Putamen (tissue), 1 donor: ENCODE data around the gene TRIM9.

Experiments
- DNase-seq: peaks from one replicate; pipeline ENCODE4 v3.0.0-alpha.2; 2016; ENCODE audit warnings: low spot score

Gene TRIM9

DNA sequence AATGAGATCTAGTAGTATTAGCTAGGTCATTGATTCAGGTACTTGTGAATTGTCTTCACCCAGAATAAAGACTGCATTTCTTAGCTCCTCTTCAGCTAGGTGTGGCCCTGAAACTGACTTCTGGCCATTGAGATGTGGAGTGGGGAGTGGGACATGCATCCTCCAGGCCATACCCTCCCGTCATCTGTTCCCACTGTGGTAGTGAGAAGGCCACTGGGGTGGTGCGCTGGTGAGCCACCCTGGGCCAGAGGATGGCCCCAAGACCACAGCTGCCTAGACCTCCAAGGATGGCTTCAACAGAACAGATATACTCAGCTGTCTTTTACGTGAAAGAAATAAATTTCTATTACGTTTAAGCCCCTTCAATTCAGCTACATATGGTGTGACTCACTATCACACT is 36.5 kb downstream of the TRIM9 start:
- no peak for DNase-seq

GRCh38 chr14:51056421-51056820 is 38.5 kb downstream of the TRIM9 start:
- DNase-seq, result no peak

DNA sequence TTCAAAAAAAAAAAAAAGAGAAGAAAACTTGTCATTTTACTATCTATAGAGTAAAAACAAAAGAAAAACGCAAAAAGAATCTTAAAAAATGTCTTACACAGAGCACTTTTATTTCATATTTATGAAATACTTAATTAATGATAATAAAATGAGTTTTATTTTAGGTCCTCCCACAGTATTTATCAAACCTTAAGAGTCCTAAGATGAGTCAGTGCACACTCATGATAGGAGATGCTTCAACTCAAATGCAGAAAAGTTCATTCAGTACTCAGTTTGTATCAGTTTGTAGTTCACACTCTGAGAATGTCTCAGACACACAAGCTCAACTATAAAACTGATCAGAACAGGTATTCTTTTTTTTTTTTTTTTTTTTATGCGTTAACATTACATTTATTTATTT is 41.7 kb downstream of the TRIM9 start:
- DNase-seq, result no peak

DNA sequence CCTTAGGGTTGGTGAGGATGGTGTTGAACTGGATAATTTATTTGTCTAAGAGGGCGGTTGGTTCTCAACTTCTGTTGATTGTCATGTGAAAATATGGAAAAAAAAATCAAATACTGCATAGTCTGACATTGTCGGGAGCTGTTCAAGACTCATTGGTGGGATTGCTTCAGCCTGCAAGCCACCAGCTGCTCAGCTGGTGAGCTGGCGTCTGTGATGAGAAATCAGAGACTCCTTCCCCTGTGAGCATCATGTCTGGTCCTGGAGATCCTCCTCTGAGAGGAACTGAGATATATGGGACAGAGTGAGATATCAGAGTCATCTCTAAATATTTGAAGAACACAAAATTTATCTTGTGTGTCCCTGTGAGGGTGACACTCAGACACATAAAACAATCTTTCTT is 49.9 kb downstream of the TRIM9 start:
- DNase-seq, result no peak

DNA sequence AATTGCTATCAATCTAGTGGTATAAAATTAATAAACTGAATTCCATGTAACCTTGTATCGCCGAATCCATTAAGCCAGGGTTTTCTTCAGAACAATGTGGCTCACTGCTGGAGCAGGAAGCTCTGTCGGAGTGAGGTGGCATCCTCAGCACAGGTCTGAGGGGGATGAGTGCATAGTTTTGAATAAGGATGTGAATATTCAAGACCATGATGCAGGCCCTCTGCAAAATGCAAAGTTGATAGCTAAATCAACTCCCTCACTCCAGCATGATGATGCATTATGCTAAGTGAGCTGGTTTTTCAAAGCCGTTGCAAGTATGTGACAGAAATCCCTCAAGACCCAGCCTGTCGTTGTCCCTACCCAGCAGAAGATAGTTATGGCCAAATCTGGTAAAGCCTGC is 53.0 kb downstream of the TRIM9 start:
- DNase-seq, result no peak

DNA sequence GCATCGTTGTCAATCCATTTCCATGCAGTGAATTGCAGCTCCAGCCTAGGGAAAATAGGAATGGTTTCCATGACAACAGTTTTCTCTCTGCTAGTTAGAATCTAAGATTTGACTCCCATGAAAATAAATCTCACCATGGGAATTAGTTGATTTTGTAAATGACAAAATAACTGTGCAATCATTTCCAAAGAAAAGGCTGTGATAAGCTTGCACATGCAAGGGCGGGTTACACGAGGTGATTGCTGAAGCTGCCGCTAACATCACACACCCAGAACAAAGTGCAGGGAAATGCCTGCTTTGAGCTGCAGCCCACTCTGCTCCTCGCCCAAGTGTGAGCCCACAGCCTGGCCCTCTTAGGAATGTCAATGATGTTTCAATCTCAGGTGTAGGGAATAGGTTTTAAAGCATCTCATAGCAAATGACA is 53.8 kb downstream of the TRIM9 start:
- no peak for DNase-seq

- DNase-seq, result no peak
Observed at GRCh38 chr14:51039252-51039651, 55.7 kb downstream of the TRIM9 start.

DNA sequence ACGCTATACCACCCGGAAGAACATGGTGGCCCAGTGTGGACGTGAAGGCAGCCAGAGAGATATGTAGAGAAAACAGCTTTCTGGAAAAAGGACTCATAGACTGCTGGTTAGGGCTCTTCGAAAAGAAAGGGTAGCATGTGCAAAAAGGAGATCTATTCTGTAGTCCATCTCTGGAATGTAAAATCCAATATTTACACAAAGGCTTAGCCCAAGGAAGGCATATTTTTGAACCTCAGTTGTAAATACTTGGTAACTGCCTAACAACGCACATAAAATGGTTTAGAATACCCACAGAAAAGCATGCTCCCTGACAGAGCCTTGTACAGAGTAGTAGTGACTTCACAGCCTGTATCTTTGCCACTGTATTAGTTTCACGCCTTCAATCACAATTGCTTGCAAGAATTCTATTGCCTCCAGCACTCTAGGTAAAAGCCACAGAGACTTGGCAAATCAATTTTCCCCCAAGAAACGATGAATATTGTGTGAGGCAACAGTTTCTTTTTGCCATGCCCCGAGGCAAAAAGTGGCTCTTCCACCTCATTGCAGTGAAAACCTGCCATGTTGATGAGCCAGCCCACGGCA is 59.2 kb downstream of the TRIM9 start:
- no peak for DNase-seq

DNA sequence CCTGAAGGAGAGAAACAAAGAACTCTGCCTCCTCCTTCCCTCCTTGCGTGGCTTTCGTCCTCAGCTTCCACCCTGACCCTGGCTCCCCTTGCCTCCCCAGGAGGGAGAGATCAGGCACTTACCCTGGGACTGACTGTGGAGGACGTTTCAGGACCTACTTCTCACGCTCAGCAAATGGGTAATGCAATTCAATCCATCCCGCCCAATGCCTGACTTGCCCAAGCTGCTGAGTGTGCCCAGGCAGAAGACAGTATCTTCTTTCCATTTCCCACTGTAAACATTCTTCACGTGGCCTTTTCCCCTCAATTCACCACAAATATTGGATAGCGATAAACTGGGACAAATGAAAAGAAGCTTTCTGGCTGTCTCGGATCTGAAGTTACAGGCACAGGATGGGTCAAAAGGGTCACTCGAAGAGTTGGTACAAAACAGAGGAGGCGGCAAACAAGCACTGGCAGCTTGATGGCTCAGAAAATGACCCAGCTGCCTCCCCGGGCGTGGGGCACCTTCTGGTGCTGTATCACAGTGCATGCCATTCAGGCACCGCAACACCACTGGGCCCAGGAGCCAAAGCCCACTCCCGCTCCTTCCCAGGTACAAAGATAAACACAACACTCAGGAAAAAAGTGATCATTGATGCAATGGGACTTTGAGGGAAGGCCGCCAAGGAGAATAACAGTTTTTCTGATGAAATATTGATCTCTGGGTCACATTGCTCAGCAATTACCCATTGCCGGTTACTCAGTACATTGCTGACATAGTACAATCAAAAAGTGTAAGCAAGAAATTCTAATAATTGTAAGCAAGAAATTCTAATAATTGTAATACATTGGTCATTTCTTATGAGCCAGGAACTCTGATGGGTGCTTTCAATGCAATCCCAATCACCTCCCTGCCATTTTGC is 65.8 kb downstream of the TRIM9 start:
- DNase-seq, result no peak

- no peak for DNase-seq
Observed at GRCh38 chr14:51028361-51028760, 66.5 kb downstream of the TRIM9 start.

GRCh38 chr14:51024377-51024776 is 70.5 kb downstream of the TRIM9 start:
- DNase-seq, result no peak

DNA sequence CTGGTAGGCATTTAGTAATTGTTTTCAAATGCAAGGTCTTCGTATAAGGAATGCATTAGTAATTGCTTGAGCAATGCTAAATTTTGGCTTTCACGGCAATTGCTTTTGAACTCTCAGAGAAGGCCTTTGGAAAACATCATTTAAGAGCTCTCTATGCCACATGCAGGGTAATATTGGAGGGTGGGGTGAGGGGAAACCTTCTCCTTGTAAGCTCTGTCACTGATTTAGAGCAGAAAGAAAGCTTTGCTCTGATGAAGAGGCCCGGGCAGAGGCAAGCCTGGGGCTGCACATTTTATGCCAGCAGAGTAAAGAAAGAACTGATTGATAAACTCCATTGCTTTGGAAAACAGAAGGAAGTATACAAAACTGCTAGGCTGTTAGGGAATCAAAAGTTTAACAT is 70.9 kb downstream of the TRIM9 start:
- DNase-seq, result peak; percentile 87

DNA sequence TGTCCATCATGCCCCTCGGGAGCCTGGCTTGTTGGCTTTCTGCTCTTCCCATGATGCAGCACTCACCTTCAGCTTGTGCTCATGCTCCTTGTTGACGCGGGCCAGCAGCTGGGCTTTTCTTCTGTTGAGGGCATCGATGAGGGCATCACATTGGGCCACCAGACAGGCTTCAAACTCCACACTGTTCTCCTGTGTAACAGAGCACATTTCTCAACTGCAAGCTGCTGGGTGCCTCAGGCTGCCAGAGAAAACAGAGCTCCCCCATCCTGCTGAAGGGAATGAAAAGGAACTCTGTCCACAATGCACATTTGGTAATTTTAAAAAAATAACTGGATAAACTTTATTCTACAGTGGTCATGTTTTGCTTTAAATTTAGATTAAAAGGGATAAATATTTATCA is 72.1 kb downstream of the TRIM9 start:
- DNase-seq, result peak; percentile 74

- no peak for DNase-seq
Observed at GRCh38 chr14:51020024-51020710, 74.7 kb downstream of the TRIM9 start.

DNA sequence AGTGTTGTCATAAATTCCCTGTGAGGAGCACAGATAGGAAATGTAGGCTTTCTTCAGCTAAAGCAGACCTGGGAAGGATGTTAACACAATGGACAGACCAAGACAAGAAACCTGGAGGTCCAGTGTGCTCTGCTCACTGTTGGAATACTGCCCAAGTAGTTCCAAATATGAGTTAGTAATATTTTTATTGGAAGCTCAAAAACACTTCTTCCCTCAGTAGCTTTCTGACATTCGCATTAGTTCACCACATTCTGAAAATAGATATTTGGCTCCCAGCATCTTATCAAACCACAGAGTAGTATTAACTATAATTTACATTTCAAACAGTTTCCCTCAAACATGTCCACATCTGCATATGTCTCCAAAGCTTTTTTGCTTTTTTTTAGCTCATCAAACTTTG is 75.8 kb downstream of the TRIM9 start:
- DNase-seq, result no peak

- DNase-seq, result no peak
Observed at GRCh38 chr14:51018521-51018920, 76.4 kb downstream of the TRIM9 start.

DNA sequence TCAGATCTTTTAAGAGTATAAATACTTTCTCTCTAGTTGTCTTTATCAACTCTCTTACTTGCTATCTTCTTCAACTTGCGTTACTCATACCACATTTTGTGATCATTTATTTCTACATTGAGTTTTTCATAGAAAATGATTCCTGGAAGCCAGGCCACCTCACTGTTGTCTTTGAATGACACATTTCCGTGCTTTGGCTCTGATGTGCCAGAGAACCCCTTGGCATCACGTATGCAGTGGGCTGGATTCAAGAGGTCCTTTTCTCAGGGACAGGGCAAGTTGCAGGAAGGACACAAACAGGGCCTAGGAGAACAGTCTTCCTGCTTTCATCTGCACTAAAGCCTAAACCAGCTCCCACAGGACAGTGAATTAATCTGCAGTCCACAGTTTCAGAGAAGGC is 80.3 kb downstream of the TRIM9 start:
- no peak for DNase-seq

DNA sequence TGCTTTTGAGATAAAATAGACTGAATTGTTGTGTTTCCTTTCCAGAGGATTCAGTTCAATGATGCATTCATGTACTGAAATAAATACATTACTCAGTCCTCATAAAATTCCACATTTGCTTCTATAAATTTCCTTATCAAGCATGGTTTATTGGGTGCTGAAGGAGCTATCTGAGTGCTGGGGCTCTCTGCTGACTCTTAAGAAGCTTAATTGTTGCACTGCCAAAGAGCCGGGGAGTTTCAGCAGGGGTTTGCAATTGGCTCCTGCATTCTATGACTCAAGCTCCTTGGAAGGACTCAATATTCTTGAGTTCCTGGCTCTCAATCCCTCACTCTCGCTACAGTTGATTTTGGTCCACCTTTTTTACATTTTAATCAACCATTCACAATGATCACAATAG is 80.8 kb downstream of the TRIM9 start:
- DNase-seq, result no peak

- no peak for DNase-seq
Observed at GRCh38 chr14:51012055-51012454, 82.8 kb downstream of the TRIM9 start.

GRCh38 chr14:51008446-51008845 is 86.5 kb downstream of the TRIM9 start:
- DNase-seq, result no peak

- DNase-seq, result peak; percentile 89
Observed at GRCh38 chr14:51006781-51007211, 88.1 kb downstream of the TRIM9 start.

- DNase-seq, result no peak
Observed at GRCh38 chr14:51006324-51006723, 88.6 kb downstream of the TRIM9 start.
